HepG2 (cell line): ENCODE data around the gene PRR12. TPM values are rescaled to one million over a fixed set of nuclear protein-coding genes. Genes with fewer than 3 reads are reported as not detected.

Experiments
- ATRX ChIP-seq: sonication (generic); formaldehyde crosslinking; IDR thresholded peaks from 2 replicates; pipeline ENCODE4 v1.4.0; 2020; ENCODE audit warnings: missing genetic modification reagents, borderline replicate concordance
- BRCA1 ChIP-seq: sonication (generic); formaldehyde crosslinking; IDR thresholded peaks from 2 replicates; pipeline ENCODE4 v1.4.0; 2020; ENCODE audit warnings: missing genetic modification reagents
- MED1 ChIP-seq: sonication (generic); formaldehyde crosslinking; IDR thresholded peaks from 2 replicates; pipeline ENCODE4 v1.4.0; 2020; ENCODE audit warnings: missing genetic modification reagents
- MLLT10 ChIP-seq: sonication (generic); formaldehyde crosslinking; IDR thresholded peaks from 2 replicates; pipeline ENCODE4 v1.4.0; 2020; ENCODE audit warnings: missing genetic modification reagents
- MXD4 ChIP-seq: IDR thresholded peaks from 2 replicates; pipeline ENCODE4 v1.6.1; 2016; ENCODE audit warnings: mild to moderate bottlenecking, missing biosample characterization, missing genetic modification reagents
- PHF8 ChIP-seq: sonication (generic); formaldehyde crosslinking; IDR thresholded peaks from 2 replicates; pipeline ENCODE4 v1.5.0; 2020; ENCODE audit warnings: missing genetic modification reagents
- SIN3A ChIP-seq: IDR thresholded peaks from 2 replicates; pipeline ENCODE4 v1.6.1; 2011; ENCODE audit warnings: low read depth, mild to moderate bottlenecking, control low read depth, low read length, borderline replicate concordance
- SP5 ChIP-seq: IDR thresholded peaks from 2 replicates; pipeline ENCODE4 v1.6.1; 2016; ENCODE audit warnings: low read depth, borderline replicate concordance
- ZNF773 ChIP-seq: sonication (generic); formaldehyde crosslinking; IDR thresholded peaks from 2 replicates; pipeline ENCODE4 v1.4.0; 2020; ENCODE audit warnings: missing genetic modification reagents, borderline replicate concordance
- ZNF816 ChIP-seq: sonication (generic); formaldehyde crosslinking; IDR thresholded peaks from 2 replicates; pipeline ENCODE4 v1.8.0; 2022; ENCODE audit warnings: missing genetic modification reagents, mild to moderate bottlenecking, borderline replicate concordance
- polyA plus RNA-seq, 8 experiments: library from polyadenylated mRNA; depleted of rRNA in 3 of 8; stranded (reverse) in 7 of 8; unstranded in 1 of 8; fragments of >200 nt; fragmentation: Illumina TruSeq in 4 of 8; extraction: Trizol in 4 of 8; gene quantifications; 2 replicates each; pipeline versions ENCODE4 v1.2.1 to v1.2.3, GENCODE V29; 2011 to 2016; ENCODE audit warnings: low read depth in 4 of 8, missing spikeins in 1 of 8, mixed read lengths in 1 of 8; ENCODE audit not compliant: insufficient read depth in 1 of 8
- total RNA-seq, 5 experiments: library from RNA; depleted of rRNA; stranded (reverse); fragments of >200 nt; fragmentation: Illumina TruSeq; extraction: Trizol; gene quantifications; 2 replicates each; pipeline ENCODE4 v1.2.3, GENCODE V29; 2016; ENCODE audit warnings: low read depth in 1 of 5
- TF ChIP-seq, protein P1 (sequence below): sonication (generic); formaldehyde crosslinking; IDR thresholded peaks from 2 replicates; pipeline ENCODE4 v1.4.0; 2020; ENCODE audit warnings: mild to moderate bottlenecking, missing genetic modification reagents
- TF ChIP-seq, protein P2 (sequence below): sonication (generic); formaldehyde crosslinking; IDR thresholded peaks from 2 replicates; pipeline ENCODE4 v1.4.0; 2020; ENCODE audit warnings: missing genetic modification reagents
- TF ChIP-seq, protein P3 (sequence below): sonication (generic); formaldehyde crosslinking; IDR thresholded peaks from 2 replicates; pipeline ENCODE4 v1.4.0; 2020; ENCODE audit warnings: mild to moderate bottlenecking, missing genetic modification reagents

The PRR12 gene
- total and polyA plus RNA-seq, 2 of the 13 experiments (the other 11 are each of a cell fraction or from before 2014, with no cell fraction given) = 0.62 to 1.5 TPM

DNA sequence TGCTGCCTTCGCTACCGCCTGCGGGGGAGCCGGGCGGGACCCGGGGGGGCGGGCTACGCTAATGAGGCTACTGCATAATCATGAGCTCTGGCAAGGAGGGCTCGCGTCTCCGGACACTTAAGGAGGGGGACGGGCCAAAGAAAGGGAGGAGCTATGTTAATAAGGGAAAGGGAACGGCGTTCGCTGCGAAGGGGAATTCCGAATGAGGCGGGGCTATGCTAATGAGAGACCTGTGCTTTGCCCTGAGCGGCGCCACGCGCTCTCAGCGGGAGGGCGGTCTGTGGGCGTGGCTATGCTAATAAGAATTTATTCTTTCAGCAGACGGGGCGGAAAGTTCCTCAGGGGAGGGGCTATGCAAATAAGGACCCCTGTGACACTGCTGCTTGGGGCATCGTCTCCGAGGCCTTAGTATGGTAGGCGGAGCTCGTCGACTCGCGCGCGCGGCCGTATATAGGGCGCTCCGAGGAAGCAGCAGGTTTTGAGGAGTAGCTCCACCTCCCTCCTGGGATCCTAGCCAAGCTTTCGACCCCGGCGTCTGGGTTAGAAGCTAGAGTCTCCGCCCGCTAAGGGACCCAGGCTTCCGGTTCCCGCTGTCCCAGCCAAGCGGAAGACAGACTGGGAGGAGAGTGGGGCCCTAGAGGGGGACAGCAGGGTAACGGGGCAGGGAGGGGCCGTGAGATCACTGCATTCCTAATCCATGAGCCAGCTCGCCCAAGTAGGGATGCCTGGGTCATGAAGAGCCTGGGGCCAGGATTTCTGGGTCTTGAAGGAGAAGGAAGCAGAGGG is 49.3 kb downstream of the PRR12 start, which contains the start of gene RRAS (continued):
- TF ChIP-seq MXD4 (CRISPR knock-in tag) (peak; percentile 46; the same call in 1 of the 2 replicates), BRCA1 (CRISPR knock-in tag) (no peak), MLLT10 (no peak), SIN3A (peak; percentile 65; the same call in 1 of the 2 replicates), SP5 (peak; percentile 86), ZNF816 (CRISPR knock-in tag) (no peak), MED1 (CRISPR knock-in tag) (peak; percentile 79), PHF8 (CRISPR knock-in tag) (peak; percentile 55), ZNF773 (CRISPR knock-in tag) (no peak), ATRX (no peak)
- TF ChIP-seq, protein P1, sequence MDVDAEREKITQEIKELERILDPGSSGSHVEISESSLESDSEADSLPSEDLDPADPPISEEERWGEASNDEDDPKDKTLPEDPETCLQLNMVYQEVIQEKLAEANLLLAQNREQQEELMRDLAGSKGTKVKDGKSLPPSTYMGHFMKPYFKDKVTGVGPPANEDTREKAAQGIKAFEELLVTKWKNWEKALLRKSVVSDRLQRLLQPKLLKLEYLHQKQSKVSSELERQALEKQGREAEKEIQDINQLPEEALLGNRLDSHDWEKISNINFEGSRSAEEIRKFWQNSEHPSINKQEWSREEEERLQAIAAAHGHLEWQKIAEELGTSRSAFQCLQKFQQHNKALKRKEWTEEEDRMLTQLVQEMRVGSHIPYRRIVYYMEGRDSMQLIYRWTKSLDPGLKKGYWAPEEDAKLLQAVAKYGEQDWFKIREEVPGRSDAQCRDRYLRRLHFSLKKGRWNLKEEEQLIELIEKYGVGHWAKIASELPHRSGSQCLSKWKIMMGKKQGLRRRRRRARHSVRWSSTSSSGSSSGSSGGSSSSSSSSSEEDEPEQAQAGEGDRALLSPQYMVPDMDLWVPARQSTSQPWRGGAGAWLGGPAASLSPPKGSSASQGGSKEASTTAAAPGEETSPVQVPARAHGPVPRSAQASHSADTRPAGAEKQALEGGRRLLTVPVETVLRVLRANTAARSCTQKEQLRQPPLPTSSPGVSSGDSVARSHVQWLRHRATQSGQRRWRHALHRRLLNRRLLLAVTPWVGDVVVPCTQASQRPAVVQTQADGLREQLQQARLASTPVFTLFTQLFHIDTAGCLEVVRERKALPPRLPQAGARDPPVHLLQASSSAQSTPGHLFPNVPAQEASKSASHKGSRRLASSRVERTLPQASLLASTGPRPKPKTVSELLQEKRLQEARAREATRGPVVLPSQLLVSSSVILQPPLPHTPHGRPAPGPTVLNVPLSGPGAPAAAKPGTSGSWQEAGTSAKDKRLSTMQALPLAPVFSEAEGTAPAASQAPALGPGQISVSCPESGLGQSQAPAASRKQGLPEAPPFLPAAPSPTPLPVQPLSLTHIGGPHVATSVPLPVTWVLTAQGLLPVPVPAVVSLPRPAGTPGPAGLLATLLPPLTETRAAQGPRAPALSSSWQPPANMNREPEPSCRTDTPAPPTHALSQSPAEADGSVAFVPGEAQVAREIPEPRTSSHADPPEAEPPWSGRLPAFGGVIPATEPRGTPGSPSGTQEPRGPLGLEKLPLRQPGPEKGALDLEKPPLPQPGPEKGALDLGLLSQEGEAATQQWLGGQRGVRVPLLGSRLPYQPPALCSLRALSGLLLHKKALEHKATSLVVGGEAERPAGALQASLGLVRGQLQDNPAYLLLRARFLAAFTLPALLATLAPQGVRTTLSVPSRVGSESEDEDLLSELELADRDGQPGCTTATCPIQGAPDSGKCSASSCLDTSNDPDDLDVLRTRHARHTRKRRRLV (CRISPR knock-in tag) = peak; percentile 98
- TF ChIP-seq, protein P2, sequence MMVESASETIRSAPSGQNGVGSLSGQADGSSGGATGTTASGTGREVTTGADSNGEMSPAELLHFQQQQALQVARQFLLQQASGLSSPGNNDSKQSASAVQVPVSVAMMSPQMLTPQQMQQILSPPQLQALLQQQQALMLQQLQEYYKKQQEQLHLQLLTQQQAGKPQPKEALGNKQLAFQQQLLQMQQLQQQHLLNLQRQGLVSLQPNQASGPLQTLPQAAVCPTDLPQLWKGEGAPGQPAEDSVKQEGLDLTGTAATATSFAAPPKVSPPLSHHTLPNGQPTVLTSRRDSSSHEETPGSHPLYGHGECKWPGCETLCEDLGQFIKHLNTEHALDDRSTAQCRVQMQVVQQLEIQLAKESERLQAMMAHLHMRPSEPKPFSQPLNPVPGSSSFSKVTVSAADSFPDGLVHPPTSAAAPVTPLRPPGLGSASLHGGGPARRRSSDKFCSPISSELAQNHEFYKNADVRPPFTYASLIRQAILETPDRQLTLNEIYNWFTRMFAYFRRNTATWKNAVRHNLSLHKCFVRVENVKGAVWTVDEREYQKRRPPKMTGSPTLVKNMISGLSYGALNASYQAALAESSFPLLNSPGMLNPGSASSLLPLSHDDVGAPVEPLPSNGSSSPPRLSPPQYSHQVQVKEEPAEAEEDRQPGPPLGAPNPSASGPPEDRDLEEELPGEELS (CRISPR knock-in tag) = peak; percentile 55; the same call in 1 of the 2 replicates
- TF ChIP-seq, protein P3, sequence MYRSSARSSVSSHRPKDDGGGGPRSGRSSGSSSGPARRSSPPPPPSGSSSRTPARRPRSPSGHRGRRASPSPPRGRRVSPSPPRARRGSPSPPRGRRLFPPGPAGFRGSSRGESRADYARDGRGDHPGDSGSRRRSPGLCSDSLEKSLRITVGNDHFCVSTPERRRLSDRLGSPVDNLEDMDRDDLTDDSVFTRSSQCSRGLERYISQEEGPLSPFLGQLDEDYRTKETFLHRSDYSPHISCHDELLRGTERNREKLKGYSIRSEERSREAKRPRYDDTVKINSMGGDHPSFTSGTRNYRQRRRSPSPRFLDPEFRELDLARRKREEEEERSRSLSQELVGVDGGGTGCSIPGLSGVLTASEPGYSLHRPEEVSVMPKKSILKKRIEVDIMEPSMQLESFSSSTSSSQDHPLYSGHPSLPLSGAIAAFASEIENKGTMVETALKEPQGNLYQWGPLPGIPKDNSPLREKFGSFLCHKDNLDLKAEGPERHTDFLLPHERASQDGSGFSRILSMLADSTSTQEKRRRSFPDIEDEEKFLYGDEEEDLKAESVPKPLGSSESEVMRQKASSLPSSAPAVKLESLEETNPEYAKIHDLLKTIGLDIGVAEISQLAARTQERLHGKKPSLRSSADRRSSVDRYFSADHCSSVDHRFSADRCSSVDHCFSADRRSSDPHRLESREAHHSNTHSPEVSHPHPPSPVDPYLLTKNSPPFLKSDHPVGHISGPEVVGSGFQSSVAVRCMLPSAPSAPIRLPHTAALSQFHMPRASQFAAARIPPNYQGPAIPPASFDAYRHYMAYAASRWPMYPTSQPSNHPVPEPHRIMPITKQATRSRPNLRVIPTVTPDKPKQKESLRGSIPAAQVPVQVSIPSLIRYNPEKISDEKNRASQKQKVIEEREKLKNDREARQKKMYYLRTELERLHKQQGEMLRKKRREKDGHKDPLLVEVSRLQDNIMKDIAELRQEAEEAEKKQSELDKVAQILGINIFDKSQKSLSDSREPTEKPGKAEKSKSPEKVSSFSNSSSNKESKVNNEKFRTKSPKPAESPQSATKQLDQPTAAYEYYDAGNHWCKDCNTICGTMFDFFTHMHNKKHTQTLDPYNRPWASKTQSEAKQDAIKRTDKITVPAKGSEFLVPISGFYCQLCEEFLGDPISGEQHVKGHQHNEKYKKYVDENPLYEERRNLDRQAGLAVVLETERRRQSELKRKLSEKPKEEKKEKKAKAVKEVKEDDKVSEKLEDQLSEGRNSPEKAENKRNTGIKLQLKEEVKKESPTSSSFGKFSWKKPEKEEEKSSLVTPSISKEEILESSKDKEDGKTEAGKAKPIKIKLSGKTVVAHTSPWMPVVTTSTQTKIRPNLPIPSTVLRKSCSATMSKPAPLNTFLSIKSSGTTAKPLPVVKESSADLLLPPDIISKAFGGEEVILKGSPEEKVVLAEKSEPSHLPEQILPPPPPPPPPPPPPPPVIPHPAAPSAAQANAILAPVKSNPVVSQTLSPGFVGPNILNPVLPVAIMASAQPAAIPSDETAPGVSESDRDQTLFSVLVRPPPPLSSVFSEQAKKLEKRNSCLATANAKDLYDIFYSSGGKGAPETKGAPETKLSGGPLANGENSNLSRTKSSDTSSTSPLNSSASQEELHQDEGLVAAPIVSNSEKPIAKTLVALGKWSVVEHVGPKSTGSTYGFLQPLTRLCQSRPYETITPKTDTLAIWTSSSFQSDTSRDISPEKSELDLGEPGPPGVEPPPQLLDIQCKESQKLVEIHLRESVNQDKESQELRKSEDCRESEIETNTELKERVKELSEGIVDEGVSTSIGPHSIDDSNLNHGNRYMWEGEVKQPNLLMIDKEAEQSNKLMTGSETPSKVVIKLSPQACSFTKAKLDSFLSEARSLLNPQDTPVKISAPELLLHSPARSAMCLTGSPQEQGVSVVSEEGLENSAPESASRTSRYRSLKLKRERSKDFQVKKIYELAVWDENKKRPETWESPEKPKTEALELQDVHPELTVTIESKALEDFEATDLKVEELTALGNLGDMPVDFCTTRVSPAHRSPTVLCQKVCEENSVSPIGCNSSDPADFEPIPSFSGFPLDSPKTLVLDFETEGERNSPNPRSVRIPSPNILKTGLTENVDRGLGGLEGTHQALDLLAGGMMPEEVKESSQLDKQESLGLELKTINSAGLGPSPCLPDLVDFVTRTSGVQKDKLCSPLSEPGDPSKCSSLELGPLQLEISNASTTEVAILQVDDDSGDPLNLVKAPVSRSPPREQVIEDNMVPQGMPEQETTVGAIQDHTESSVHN (CRISPR knock-in tag) = no peak
